RCC 7860 (cell line): ENCODE results near the gene OR8G5.
"Not testable (repeated sequence)": the region's sequence is repeated elsewhere in the genome, so short reads cannot be mapped to it uniquely, and the experiment has no call there.

Experiments used
- DNase-seq: peaks from one replicate; pipeline ENCODE4 v3.0.0-alpha.2; 2015; ENCODE audit warnings: low spot score
- FAIRE-seq: peaks from 2 replicates; lab custom pipeline; 2012; peaks lifted over from hg19 to GRCh38; lab: Jason Lieb, UNC

OR8G5 gene

GRCh38 chr11:124256076-124256475 is at the start of gene OR8G5:
Gene OR8G5 (plus strand): TSS chr11:124256376. CDS start chr11:124264932, 8,556 bp downstream.
- DNase-seq (no peak), FAIRE-seq (no peak)

- DNase-seq (no peak), FAIRE-seq (no peak)
Observed at GRCh38 chr11:124207102-124207792, 48.9 kb upstream of the OR8G5 start.

GRCh38 chr11:124209824-124210357 is 46.3 kb upstream of the OR8G5 start:
- no peak for FAIRE-seq
- no peak for DNase-seq

- DNase-seq: no peak
- FAIRE-seq: no peak
Observed at GRCh38 chr11:124210421-124210820, 45.8 kb upstream of the OR8G5 start.

GRCh38 chr11:124211321-124211720 is 44.9 kb upstream of the OR8G5 start:
- no peak for FAIRE-seq
- no peak for DNase-seq

GRCh38 chr11:124214027-124214426 is 42.1 kb upstream of the OR8G5 start:
- FAIRE-seq: no peak
- no peak for DNase-seq

- FAIRE-seq: no peak
- DNase-seq: no peak
Observed at GRCh38 chr11:124219126-124219525, 37.0 kb upstream of the OR8G5 start.

- DNase-seq: no peak
- FAIRE-seq: no peak
Observed at GRCh38 chr11:124222407-124222806, 33.8 kb upstream of the OR8G5 start.

GRCh38 chr11:124224618-124225423 is 31.4 kb upstream of the OR8G5 start:
- DNase-seq, FAIRE-seq: not testable (repeated sequence)

GRCh38 chr11:124225471-124225870 is 30.7 kb upstream of the OR8G5 start:
- DNase-seq (no peak), FAIRE-seq (no peak)

- DNase-seq: no peak
- no peak for FAIRE-seq
Observed at GRCh38 chr11:124233376-124233775, 22.8 kb upstream of the OR8G5 start.

GRCh38 chr11:124238512-124238911 is 17.7 kb upstream of the OR8G5 start:
- DNase-seq (no peak), FAIRE-seq (no peak)

- DNase-seq: no peak
- no peak for FAIRE-seq
Observed at GRCh38 chr11:124240621-124241397, 15.4 kb upstream of the OR8G5 start, which contains the start of gene OR8G1. Gene OR8G1 (plus strand): TSS chr11:124241095. CDS start chr11:124249676, 8,581 bp downstream.

- FAIRE-seq: not testable (repeated sequence)
Observed at GRCh38 chr11:124249869-124250268, 6.3 kb upstream of the OR8G5 start.

GRCh38 chr11:124265041-124265440 is 8.9 kb downstream of the OR8G5 start:
- not testable (repeated sequence) for FAIRE-seq, DNase-seq

More at GRCh38 chr11:124249869-124250268, 6.3 kb upstream of the OR8G5 start:
- not testable (repeated sequence) for DNase-seq

- DNase-seq, FAIRE-seq: not testable (repeated sequence)
Observed at GRCh38 chr11:124270886-124271285, 14.7 kb downstream of the OR8G5 start.

- DNase-seq (no peak), FAIRE-seq (no peak)
Observed at GRCh38 chr11:124274000-124274399, 17.8 kb downstream of the OR8G5 start.

- DNase-seq (no peak), FAIRE-seq (no peak)
Observed at GRCh38 chr11:124276081-124276480, 19.9 kb downstream of the OR8G5 start.

- DNase-seq (no peak), FAIRE-seq (no peak)
Observed at GRCh38 chr11:124277207-124277606, 21.0 kb downstream of the OR8G5 start.

GRCh38 chr11:124277804-124278203 is 21.6 kb downstream of the OR8G5 start:
- DNase-seq: no peak
- FAIRE-seq: no peak

GRCh38 chr11:124278261-124278660 is 22.1 kb downstream of the OR8G5 start:
- no peak for DNase-seq
- no peak for FAIRE-seq
